ENCODE data around the gene DUOX1.
"Not testable (repeated sequence)": the region's sequence is repeated elsewhere in the genome, so short reads cannot be mapped to it uniquely, and the experiment has no call there.

DUOX1 gene

GRCh38 chr15:45129651-45130129 lies at the start of gene DUOX1, which contains the start of gene DUOXA1:
DUOX1 (plus strand) TSS chr15:45129994; CDS start chr15:45131967, 1,973 bp downstream.
DUOXA1 (minus strand) TSS chr15:45129879; CDS start chr15:45123014, 6,865 bp downstream.
- peak; percentile 42 for DNase-seq

GRCh38 chr15:45080593-45080992 lies 49.2 kb upstream of the DUOX1 start:
- DNase-seq = not testable (repeated sequence)

GRCh38 chr15:45082412-45082811 lies 47.4 kb upstream of the DUOX1 start:
- DNase-seq = not testable (repeated sequence)

- DNase-seq = peak; percentile 19
Observed at GRCh38 chr15:45083223-45083622, 46.6 kb upstream of the DUOX1 start.

GRCh38 chr15:45084163-45084562 lies 45.6 kb upstream of the DUOX1 start:
- DNase-seq = no peak

- DNase-seq = peak; percentile 40
Observed at GRCh38 chr15:45087513-45087912, 42.3 kb upstream of the DUOX1 start.

GRCh38 chr15:45088801-45089711 lies 40.7 kb upstream of the DUOX1 start:
- no peak for DNase-seq

GRCh38 chr15:45089712-45090373 lies 40.0 kb upstream of the DUOX1 start:
- DNase-seq = peak; percentile 41

GRCh38 chr15:45091161-45091560 lies 38.6 kb upstream of the DUOX1 start:
- no peak for DNase-seq

- no peak for DNase-seq
Observed at GRCh38 chr15:45091576-45091975, 38.2 kb upstream of the DUOX1 start.

GRCh38 chr15:45093013-45093412 lies 36.8 kb upstream of the DUOX1 start:
- no peak for DNase-seq

- DNase-seq = no peak
Observed at GRCh38 chr15:45093622-45094357, 36.0 kb upstream of the DUOX1 start.

- DNase-seq = no peak
Observed at GRCh38 chr15:45094358-45094730, 35.5 kb upstream of the DUOX1 start.

GRCh38 chr15:45095661-45096060 lies 34.1 kb upstream of the DUOX1 start:
- no peak for DNase-seq

GRCh38 chr15:45097466-45097865 lies 32.3 kb upstream of the DUOX1 start:
- no peak for DNase-seq

GRCh38 chr15:45099549-45100165 lies 30.1 kb upstream of the DUOX1 start:
- DNase-seq = no peak

GRCh38 chr15:45100884-45101625 lies 28.7 kb upstream of the DUOX1 start:
- no peak for DNase-seq

GRCh38 chr15:45101749-45102148 lies 28.0 kb upstream of the DUOX1 start:
- DNase-seq = no peak

- DNase-seq = no peak
Observed at GRCh38 chr15:45102226-45102625, 27.6 kb upstream of the DUOX1 start.

GRCh38 chr15:45104170-45104569 lies 25.6 kb upstream of the DUOX1 start:
- DNase-seq = not testable (repeated sequence)

- DNase-seq = no peak
Observed at GRCh38 chr15:45105586-45105985, 24.2 kb upstream of the DUOX1 start.

Data from hematopoietic multipotent progenitor cell treated with erythropoietin and hydrocortisone succinate and interleukin-3 and kit ligand, for 6 days (in vitro differentiated cells).